ENCODE results near the gene FHL2.
"Not testable (repeated sequence)": the region's sequence is repeated elsewhere in the genome, so short reads cannot be mapped to it uniquely, and the experiment has no call there.

Gene FHL2

GRCh38 chr2:105398336-105399206 lies at the start of gene FHL2:
Gene FHL2, minus strand, starts transcription at chr2:105399051. Its CDS starts 12,535 bp downstream, at chr2:105386516.
- peak; percentile 48 for DNase-seq (ENCODE audit: low spot score)

GRCh38 chr2:105447476-105447875 lies 48.6 kb upstream of the FHL2 start:
- no peak for DNase-seq (ENCODE audit: low spot score)

GRCh38 chr2:105446501-105446900 lies 47.6 kb upstream of the FHL2 start:
- no peak for DNase-seq (ENCODE audit: low spot score)

GRCh38 chr2:105445976-105446375 lies 47.1 kb upstream of the FHL2 start:
- no peak for DNase-seq (ENCODE audit: low spot score)

GRCh38 chr2:105445498-105445897 lies 46.6 kb upstream of the FHL2 start:
- no peak for DNase-seq (ENCODE audit: low spot score)

GRCh38 chr2:105443617-105444598 lies 45.1 kb upstream of the FHL2 start:
- no peak for DNase-seq (ENCODE audit: low spot score)

- no peak for DNase-seq (ENCODE audit: low spot score)
These were observed 43.9 kb upstream of the FHL2 start for GRCh38 chr2:105442721-105443120.

GRCh38 chr2:105442056-105442455 lies 43.2 kb upstream of the FHL2 start:
- DNase-seq (ENCODE audit: low spot score): no peak

GRCh38 chr2:105439141-105439540 lies 40.3 kb upstream of the FHL2 start:
- no peak for DNase-seq (ENCODE audit: low spot score)

- no peak for DNase-seq (ENCODE audit: low spot score)
These were observed 39.5 kb upstream of the FHL2 start for GRCh38 chr2:105438104-105438929.

- DNase-seq (ENCODE audit: low spot score): no peak
These were observed 38.9 kb upstream of the FHL2 start for GRCh38 chr2:105437708-105438103.

GRCh38 chr2:105432749-105433148 lies 33.9 kb upstream of the FHL2 start:
- no peak for DNase-seq (ENCODE audit: low spot score)

- no peak for DNase-seq (ENCODE audit: low spot score)
These were observed 33.2 kb upstream of the FHL2 start for GRCh38 chr2:105432044-105432399.

GRCh38 chr2:105431367-105432043 lies 32.7 kb upstream of the FHL2 start:
- DNase-seq (ENCODE audit: low spot score): no peak

- no peak for DNase-seq (ENCODE audit: low spot score)
These were observed 29.7 kb upstream of the FHL2 start for GRCh38 chr2:105428387-105429018.

- no peak for DNase-seq (ENCODE audit: low spot score)
These were observed 28.6 kb upstream of the FHL2 start for GRCh38 chr2:105427485-105427884.

- no peak for DNase-seq (ENCODE audit: low spot score)
These were observed 27.9 kb upstream of the FHL2 start for GRCh38 chr2:105426626-105427292.

- DNase-seq (ENCODE audit: low spot score): no peak
These were observed 27.2 kb upstream of the FHL2 start for GRCh38 chr2:105425936-105426625.

- DNase-seq (ENCODE audit: low spot score): not testable (repeated sequence)
These were observed 26.0 kb upstream of the FHL2 start for GRCh38 chr2:105424836-105425235.

GRCh38 chr2:105422801-105423200 lies 23.9 kb upstream of the FHL2 start:
- DNase-seq (ENCODE audit: low spot score): no peak

Data from COLO829 (cell line).